HG03097 (cell line): ENCODE measurements around the gene THRAP3.
"Not testable (repeated sequence)": the region's sequence is repeated elsewhere in the genome, so short reads cannot be mapped to it uniquely, and the experiment has no call there.

Experiments used
- ATAC-seq: cut with Tn5 transposase; IDR thresholded peaks from one replicate; pipeline ENCODE4 v1.9.1; 2021; ENCODE audit not compliant: unreplicated experiment, low FRiP score

The THRAP3 gene

DNA sequence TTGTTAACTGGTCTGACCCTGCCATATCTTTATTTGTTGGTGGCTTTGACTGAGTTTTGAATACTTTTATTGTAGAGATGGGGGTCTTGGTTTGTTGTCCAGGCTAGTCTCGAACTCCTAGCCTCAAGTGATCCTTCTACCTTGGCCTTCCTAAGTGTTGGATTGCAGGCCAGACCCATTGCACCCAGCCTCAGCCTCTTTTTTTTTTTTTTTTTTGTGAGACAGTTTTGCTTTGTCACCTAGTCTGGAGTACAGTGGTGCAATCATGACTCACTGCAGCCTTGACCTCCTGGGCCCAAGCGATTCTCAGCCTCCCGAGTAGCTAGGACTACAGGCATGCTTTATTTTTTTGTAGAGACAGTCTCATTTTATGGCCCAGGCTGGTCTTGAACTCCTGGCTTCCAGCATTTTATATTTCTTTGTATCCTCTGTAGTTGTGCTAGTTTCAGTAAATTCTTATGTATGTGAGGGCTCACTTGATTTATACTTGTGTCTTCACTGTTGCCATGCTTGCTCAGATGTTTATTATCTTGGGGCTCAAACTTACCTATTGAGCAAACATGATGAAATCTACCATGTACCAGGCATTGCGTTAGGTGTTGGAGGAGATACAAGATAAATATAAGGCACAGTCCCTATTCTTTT is 24.1 kb downstream of the THRAP3 start:
- ATAC-seq, result no peak

- no peak for ATAC-seq
Observed at GRCh38 chr1:36251794-36252481, 27.7 kb downstream of the THRAP3 start.

GRCh38 chr1:36252482-36252824 is 28.2 kb downstream of the THRAP3 start:
- ATAC-seq, result not testable (repeated sequence)

GRCh38 chr1:36253161-36253862 is 29.1 kb downstream of the THRAP3 start:
- no peak for ATAC-seq

DNA sequence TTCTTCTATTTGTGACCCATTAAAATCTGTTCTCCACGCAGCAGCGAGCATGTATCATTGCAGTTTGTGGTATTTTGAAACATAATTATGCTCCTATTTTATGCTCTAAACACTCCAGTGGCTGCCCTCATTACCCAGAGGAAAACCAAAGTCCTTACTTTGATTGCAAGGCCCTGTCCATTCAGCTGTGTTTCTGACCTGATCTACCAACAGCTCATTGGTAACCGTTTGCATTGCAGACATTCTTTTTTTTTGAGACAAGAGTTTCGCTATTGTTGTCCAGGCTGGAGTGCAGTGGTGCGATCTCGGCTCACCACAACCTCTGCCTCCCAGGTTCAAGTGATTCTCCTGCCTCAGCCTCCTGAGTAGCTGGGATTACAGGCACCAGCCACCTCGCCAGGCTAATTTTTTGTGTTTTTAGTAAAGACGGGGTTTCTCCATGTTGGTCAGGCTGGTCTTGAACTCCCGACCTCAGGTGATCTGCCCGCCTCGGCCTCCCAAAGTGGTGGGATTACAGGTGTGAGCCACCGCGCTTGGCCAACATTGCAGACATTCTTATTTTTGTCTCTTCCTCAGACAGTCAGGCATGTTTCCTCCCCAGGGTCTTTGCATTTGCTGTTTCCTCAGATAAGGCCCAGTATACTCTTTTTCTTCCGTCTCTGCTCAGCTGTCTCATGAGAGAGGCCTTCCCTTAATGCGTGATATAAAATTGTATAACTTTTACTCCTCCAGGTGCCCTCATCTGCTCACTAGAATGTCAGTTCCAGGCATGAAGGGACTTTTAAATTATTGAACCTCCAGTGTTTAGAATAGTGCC is 32.5 kb downstream of the THRAP3 start:
- no peak for ATAC-seq

GRCh38 chr1:36257375-36257767 is 33.1 kb downstream of the THRAP3 start:
- no peak for ATAC-seq

DNA sequence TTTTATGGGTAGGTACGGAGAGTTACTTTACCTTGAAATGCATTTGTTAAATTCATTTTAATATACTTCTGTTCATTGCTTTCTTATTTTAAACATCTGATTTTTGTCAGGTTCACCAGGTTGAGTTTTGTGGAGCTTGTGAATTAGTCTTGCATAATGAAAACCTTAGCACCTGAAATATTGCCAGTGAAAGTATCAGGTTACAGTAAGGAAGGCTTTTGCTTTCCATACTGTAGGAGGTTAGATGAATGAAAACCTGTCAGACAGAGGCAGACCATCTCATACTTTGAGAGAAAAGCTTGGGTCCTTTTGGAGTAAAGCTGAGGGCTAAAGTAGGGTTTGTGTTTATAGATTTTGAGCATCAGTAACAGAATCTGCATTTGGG is 34.7 kb downstream of the THRAP3 start:
- no peak for ATAC-seq

GRCh38 chr1:36268981-36269380 is 44.7 kb downstream of the THRAP3 start:
- ATAC-seq, result no peak

DNA sequence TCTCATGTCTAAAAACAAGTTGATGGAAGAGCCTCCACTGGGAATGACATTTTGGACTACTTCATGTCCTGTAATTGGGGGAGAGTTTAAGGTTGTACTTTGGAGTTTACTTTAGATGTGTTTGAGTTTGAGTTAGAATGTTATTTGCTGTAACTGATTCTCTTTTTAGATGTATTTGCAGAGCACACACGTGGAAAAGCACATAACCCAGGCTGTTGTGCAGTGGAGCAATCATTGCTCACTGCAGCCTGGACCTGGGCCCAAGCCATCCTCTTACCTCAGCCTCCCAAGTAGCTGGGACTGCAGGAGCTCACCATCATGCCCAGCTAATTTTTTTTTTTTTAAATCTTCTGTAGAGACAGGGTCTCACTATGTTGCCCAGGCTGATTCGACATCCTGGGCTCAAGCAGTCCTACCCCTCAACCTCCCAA is 45.2 kb downstream of the THRAP3 start:
- ATAC-seq, result no peak

- no peak for ATAC-seq
Observed at GRCh38 chr1:36273024-36273423, 48.8 kb downstream of the THRAP3 start.

- ATAC-seq, result no peak
Observed at GRCh38 chr1:36274201-36274600, 50.0 kb downstream of the THRAP3 start.

- no peak for ATAC-seq
Observed at GRCh38 chr1:36276688-36277087, 52.4 kb downstream of the THRAP3 start.

- no peak for ATAC-seq
Observed at GRCh38 chr1:36279110-36279788, 55.0 kb downstream of the THRAP3 start.

GRCh38 chr1:36279789-36280296 is 55.6 kb downstream of the THRAP3 start:
- no peak for ATAC-seq

DNA sequence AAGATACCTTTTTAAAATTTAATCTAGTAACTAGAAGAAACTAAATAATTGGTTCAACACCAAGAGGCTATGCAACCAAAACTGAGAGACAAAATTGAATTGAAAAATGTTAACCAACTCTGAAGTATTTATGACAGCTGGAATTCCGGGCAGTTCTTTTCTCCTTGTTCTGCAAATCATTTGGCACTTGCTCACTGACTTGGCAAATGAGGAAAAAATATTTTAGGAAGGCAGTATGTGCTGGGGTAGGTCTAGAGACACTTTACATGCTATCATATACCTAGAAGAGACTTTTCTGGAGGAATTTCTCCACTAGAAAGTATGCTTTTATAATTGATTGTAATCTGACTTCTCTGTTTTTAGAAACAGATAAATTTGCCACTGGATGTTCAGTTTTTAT is 59.8 kb downstream of the THRAP3 start:
- ATAC-seq, result no peak

DNA sequence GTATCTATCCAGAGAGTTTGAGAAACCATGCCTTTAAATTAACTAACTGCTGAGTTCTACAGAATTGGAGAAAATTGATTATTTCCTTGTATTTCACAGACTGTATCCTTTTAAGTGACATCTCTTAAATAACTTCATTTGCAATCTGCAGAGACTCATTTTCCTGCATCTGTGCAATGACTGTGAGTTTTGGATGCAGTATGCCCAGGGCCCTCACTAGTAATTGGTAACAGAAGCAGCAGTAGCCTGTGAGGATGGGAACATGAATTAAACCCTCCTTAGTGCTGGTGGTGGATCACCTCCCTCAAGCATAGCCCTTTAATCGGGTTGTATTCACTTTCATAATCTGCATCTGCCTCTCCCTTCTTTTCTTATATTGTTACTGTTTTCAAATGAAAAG is 60.3 kb downstream of the THRAP3 start:
- ATAC-seq, result no peak

- no peak for ATAC-seq
Observed at GRCh38 chr1:36285443-36286101, 61.3 kb downstream of the THRAP3 start.

DNA sequence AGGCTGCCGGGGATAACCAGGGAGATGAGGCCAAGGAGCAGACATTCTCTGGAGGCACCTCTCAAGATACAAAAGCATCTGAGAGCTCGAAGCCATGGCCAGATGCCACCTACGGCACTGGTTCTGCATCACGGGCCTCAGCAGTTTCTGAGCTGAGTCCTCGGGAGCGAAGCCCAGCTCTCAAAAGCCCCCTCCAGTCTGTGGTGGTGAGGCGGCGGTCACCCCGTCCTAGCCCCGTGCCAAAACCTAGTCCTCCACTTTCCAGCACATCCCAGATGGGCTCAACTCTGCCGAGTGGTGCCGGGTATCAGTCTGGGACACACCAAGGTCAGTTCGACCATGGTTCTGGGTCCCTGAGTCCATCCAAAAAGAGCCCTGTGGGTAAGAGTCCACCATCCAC is 62.6 kb downstream of the THRAP3 start:
- ATAC-seq, result no peak

GRCh38 chr1:36287595-36287994 is 63.4 kb downstream of the THRAP3 start:
- no peak for ATAC-seq

- no peak for ATAC-seq
Observed at GRCh38 chr1:36295390-36295789, 71.1 kb downstream of the THRAP3 start.
